Measurements from ENCODE around the gene STPG4. TPM values are rescaled to one million over a fixed set of nuclear protein-coding genes. Genes with fewer than 3 reads are reported as not detected.

STPG4 gene
- polyA plus RNA-seq, 1 of the 3 experiments (the other 2 are of a cell fraction), result 0.20 TPM

GRCh38 chr2:47051562-47051961, 103.5 kb downstream of the STPG4 start (continued):
- no peak for TF ChIP-seq USF2 (IDR thresholded peaks at IDR 0.05; ENCODE audit: borderline replicate concordance, low read depth, low read length)

GRCh38 chr2:47050762-47051161, 104.3 kb downstream of the STPG4 start:
- Histone ChIP-seq H3K79me2 (ENCODE audit: insufficient read depth) (no peaks in the 10 kb centered on the region), H3F3A (replicated peaks; ENCODE audit: insufficient read depth) (peaks cover 3% of the 10 kb centered on the region), H3K4me3 (ENCODE audit: low read depth in 2 of 2, low read length in 1 of 2) (no peak overlapping the region), H2AFZ (ENCODE audit: low read depth) (no peak overlapping the region), H3K27ac (ENCODE audit: low read depth in 2 of 2, low read length in 1 of 2) (peak overlapping the region in 1 of 2 experiments; percentile 74; a peak in 1 of 4 replicates), H4K20me1 (ENCODE audit: insufficient read depth) (no peaks in the 10 kb centered on the region), H3K4me1 (ENCODE audit: control insufficient read depth in 1 of 2, insufficient read depth in 2 of 2, low read depth in 1 of 2, low read length in 1 of 2) (peaks cover 4 to 59% of the 10 kb centered on the region in 2 experiments; a peak in 3 of 4 replicates), H3K27me3 (ENCODE audit: insufficient read depth) (no peaks in the 10 kb centered on the region), H3K9me2 (no peaks in the 10 kb centered on the region), H3K9me3 (no peaks in the 10 kb centered on the region), H3K4me2 (no peak overlapping the region), H3K36me3 (replicated peaks in 1 of 2; ENCODE audit: control insufficient read depth in 1 of 2, insufficient read depth in 2 of 2, low read length in 1 of 2) (peaks cover 21 to 29% of the 10 kb centered on the region in 2 experiments), H3K9ac (no peak overlapping the region)
- TF ChIP-seq ZBTB33 (IDR thresholded peaks at IDR 0.05; ENCODE audit: borderline replicate concordance, low read depth) (no peak), MXI1 (IDR thresholded peaks at IDR 0.05; ENCODE audit: low read depth, low read length) (no peak), MEF2A (IDR thresholded peaks at IDR 0.05; ENCODE audit: borderline replicate concordance, low read depth) (no peak), TCF12 (IDR thresholded peaks at IDR 0.05) (no peak), MAX (IDR thresholded peaks at IDR 0.05; ENCODE audit: low read depth) (no peak), ELF1 (IDR thresholded peaks at IDR 0.05) (no peak), YY1 (IDR thresholded peaks at IDR 0.05; ENCODE audit: low read depth) (no peak), EP300 (IDR thresholded peaks at IDR 0.05; ENCODE audit: borderline replicate concordance in 1 of 2, low read depth in 1 of 2, low read length in 1 of 2) (no peak), EZH2phosphoT487 (IDR thresholded peaks at IDR 0.05; ENCODE audit: borderline replicate concordance, low read depth) (no peak), RCOR1 (IDR thresholded peaks at IDR 0.05; ENCODE audit: low read length) (no peak), TAF1 (IDR thresholded peaks at IDR 0.05; ENCODE audit: borderline replicate concordance, low read depth, low read length) (no peak), CTCF (IDR thresholded peaks at IDR 0.05) (no peak), SIN3A (IDR thresholded peaks at IDR 0.05; ENCODE audit: borderline replicate concordance, low read depth, low read length) (no peak), REST (IDR thresholded peaks at IDR 0.05; ENCODE audit: low read depth, low read length) (no peak), JUND (IDR thresholded peaks at IDR 0.05) (no peak)
- CTCF ChIA-PET, result interaction anchor here (0.6 to 1.6 kb wide), 4 partner anchors 8 to 272 kb away, joined by 3 to 6 read pairs (median 4); no protein-coding TSS in a partner anchor
- POLR2A ChIA-PET, result interaction anchor here (0.7 to 1.0 kb wide), 2 partner anchors 24 to 36 kb away, joined by 3 read pairs; no protein-coding TSS in a partner anchor
- no peak for DNase-seq
- 94% methylated on average over 4 of the region's 4 CpGs for WGBS (ENCODE audit: low lambda C conversion rate)

Data from SK-N-SH (cell line).